ENCODE results near the gene ADCY2. TPM values are rescaled to one million over a fixed set of nuclear protein-coding genes. Genes with fewer than 3 reads are reported as not detected.

The ADCY2 gene
- total RNA-seq = 0.07 TPM in 1 of 2 replicates, not detected in the other

DNA sequence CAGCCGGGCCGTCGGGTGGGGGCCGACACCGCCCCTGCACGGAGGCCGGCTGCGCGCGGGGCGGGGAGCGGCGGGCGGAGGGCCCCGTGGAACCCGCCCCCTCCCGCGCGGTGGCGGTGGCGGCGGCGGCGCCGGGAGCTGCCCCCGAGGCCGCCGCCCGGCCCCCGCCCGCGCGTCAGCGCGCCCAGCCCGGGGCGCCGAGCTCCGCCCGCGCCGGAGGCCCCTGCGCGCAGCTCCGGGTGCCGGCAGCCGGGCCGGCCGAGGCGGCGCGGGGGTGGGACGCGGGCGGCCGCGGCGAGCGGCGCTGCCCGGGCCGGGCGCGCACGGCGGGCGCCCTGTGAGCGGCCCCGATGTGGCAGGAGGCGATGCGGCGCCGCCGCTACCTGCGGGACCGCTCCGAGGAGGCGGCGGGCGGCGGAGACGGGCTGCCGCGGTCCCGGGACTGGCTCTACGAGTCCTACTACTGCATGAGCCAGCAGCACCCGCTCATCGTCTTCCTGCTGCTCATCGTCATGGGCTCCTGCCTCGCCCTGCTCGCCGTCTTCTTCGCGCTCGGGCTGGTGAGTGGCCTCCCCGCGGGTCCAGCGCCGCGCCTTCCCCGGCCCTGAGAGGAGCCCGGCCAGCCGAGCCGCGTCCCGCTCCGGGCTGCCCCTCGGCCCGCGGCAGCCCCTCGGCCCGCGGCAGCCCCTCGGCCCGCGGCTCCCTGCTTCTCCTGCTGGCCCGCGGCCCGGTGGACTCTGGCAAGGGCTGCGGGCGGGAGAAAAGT lies at the start of gene ADCY2:
TSS of gene ADCY2 (plus strand) at position 192 of the 766 bp plus-strand sequence. CDS start at position 351, 159 bp downstream.

DNA sequence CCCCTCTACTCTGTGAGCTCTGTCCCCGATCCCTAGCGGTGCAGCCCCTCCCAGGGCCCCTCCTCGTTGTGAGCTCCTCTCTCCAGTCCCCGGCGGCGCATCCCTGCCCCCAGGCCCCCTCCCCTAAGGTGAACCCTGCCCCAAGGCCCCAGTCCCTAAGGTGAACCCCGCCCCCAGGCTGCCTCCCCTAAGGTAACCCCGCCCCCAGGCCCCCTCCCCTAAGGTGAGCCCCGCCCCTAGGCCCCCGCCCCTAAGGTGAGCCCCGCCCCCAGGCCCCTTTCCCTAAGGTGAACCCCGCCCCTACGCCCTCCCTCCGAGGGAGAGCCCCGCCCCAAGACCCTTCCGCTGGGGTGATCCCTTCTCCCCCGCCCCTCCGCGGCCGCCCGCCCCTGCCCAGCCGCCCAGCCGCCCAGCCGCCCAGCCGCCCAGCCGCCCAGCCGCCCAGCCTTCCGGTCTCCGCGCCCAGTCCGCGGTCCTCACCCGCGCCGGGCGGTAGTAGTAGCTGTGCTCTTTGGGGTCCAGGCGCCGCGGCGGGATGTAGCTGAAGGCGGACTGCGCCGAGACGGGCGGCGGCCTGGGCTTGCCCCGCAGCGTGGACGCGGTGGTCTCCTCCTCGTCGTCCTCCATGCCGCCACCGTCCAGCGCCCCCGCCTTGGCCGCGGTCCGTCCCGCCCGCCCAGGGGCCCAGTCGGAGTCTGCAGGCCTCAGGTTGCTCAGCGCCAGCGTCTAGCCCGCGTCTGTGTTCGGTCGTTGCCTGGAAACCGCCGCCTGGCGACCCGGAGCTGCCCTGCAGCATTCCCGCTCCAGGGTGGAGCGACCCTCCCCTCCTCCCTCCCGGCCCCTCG lies 454.7 kb downstream of the ADCY2 start, which contains the start of gene CFAP90:
TSS of gene CFAP90 (minus strand) at position 739 of the 845 bp plus-strand sequence. CDS start at position 627, 112 bp downstream.

DNA sequence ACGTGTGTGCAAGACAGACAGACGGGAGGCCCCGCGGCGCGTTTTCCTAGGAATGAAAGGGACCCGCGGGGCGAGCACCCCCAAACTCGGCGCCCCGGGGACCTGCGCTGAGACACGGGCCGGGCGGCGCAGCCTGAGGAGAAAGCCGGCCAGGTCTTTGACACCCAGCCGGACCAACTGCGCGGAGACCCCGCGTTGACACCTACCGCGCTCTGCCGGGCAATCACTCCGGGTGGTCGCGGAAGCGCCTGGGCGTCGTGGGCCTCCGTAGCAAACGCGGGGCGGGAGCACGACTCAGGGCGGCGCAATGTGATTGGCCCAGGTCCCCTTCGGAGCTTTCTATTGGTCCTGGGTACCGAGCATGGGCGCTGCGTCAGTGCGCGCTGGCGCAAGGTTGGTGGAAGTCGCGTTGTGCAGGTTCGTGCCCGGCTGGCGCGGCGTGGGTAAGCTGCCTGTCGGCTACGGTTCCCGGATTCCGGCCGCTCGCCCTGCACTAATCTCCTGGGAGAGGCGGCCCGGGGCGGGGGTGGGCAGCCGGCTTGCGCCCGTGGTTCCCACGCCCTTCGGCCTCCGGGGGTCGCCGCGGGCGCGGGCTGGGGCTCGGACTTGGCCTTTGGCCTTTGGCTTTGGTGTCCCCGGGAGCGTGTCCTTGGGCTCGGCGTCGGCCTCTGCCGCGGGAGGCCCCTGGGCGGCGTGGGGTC lies 473.0 kb downstream of the ADCY2 start, which contains the start of the genes FASTKD3 and MTRR:
TSS of gene FASTKD3 (minus strand) at position 259 of the 701 bp plus-strand sequence. CDS start 948 bp downstream, outside the sequence.
TSS of gene MTRR (plus strand) at position 376 of the 701 bp plus-strand sequence. CDS start 1,647 bp downstream, outside the sequence.

